ENCODE measurements around the gene SDK2.
"Not testable (repeated sequence)": the region's sequence is repeated elsewhere in the genome, so short reads cannot be mapped to it uniquely, and the experiment has no call there.

SDK2 gene

GRCh38 chr17:73468221-73468620, 176.0 kb downstream of the SDK2 start:
- peaks cover under 1% of the 10 kb centered on the region for H3K4me1 ChIP-seq (ENCODE audit: control insufficient read depth, insufficient read depth, low read length)
- H3K27me3 ChIP-seq (ENCODE audit: control insufficient read depth, insufficient read depth, low read length), result peaks cover 3% of the 10 kb centered on the region
- H3K36me3 ChIP-seq (ENCODE audit: control insufficient read depth, insufficient read depth, low read length), result no peaks in the 10 kb centered on the region
- H3K9me3 ChIP-seq (ENCODE audit: control insufficient read depth, low read length), result no peaks in the 10 kb centered on the region
- no peak overlapping the region for H3K9ac ChIP-seq (ENCODE audit: low read length)
- H3K4me3 ChIP-seq (ENCODE audit: low read length), result no peak overlapping the region

GRCh38 chr17:73467651-73468050, 176.6 kb downstream of the SDK2 start:
- peaks cover 3% of the 10 kb centered on the region for H3K27me3 ChIP-seq (ENCODE audit: control insufficient read depth, insufficient read depth, low read length)

GRCh38 chr17:73466704-73467433, 177.4 kb downstream of the SDK2 start:
- Histone ChIP-seq H3K27me3 (ENCODE audit: control insufficient read depth, insufficient read depth, low read length) (peaks cover 3% of the 10 kb centered on the region), H3K4me3 (ENCODE audit: low read length) (no peak overlapping the region), H3K4me1 (ENCODE audit: control insufficient read depth, insufficient read depth, low read length) (no peaks in the 10 kb centered on the region)

More at GRCh38 chr17:73467651-73468050, 176.6 kb downstream of the SDK2 start:
- Histone ChIP-seq H3K4me1 (ENCODE audit: control insufficient read depth, insufficient read depth, low read length) (no peaks in the 10 kb centered on the region), H3K9ac (ENCODE audit: low read length) (no peak overlapping the region), H3K4me3 (ENCODE audit: low read length) (no peak overlapping the region), H3K9me3 (ENCODE audit: control insufficient read depth, low read length) (no peaks in the 10 kb centered on the region), H3K36me3 (ENCODE audit: control insufficient read depth, insufficient read depth, low read length) (no peaks in the 10 kb centered on the region)

GRCh38 chr17:73465953-73466230, 178.4 kb downstream of the SDK2 start:
- H3K27me3 ChIP-seq (ENCODE audit: control insufficient read depth, insufficient read depth, low read length), result peaks cover 3% of the 10 kb centered on the region
- H3K9me3 ChIP-seq (ENCODE audit: control insufficient read depth, low read length), result no peaks in the 10 kb centered on the region
- no peaks in the 10 kb centered on the region for H3K4me1 ChIP-seq (ENCODE audit: control insufficient read depth, insufficient read depth, low read length)
- no peaks in the 10 kb centered on the region for H3K36me3 ChIP-seq (ENCODE audit: control insufficient read depth, insufficient read depth, low read length)
- no peak overlapping the region for H3K9ac ChIP-seq (ENCODE audit: low read length)
- H3K4me3 ChIP-seq (ENCODE audit: low read length), result no peak overlapping the region

More at GRCh38 chr17:73466704-73467433, 177.4 kb downstream of the SDK2 start:
- no peak overlapping the region for H3K9ac ChIP-seq (ENCODE audit: low read length)
- H3K9me3 ChIP-seq (ENCODE audit: control insufficient read depth, low read length), result no peaks in the 10 kb centered on the region
- no peaks in the 10 kb centered on the region for H3K36me3 ChIP-seq (ENCODE audit: control insufficient read depth, insufficient read depth, low read length)

- no peaks in the 10 kb centered on the region for H3K36me3 ChIP-seq (ENCODE audit: control insufficient read depth, insufficient read depth, low read length)
- peaks cover 3% of the 10 kb centered on the region for H3K27me3 ChIP-seq (ENCODE audit: control insufficient read depth, insufficient read depth, low read length)
- H3K4me1 ChIP-seq (ENCODE audit: control insufficient read depth, insufficient read depth, low read length), result no peaks in the 10 kb centered on the region
- no peak overlapping the region for H3K4me3 ChIP-seq (ENCODE audit: low read length)
- H3K9ac ChIP-seq (ENCODE audit: low read length), result no peak overlapping the region
- H3K9me3 ChIP-seq (ENCODE audit: control insufficient read depth, low read length), result no peaks in the 10 kb centered on the region
Observed at GRCh38 chr17:73465130-73465952, 178.9 kb downstream of the SDK2 start.

- no peaks in the 10 kb centered on the region for H3K36me3 ChIP-seq (ENCODE audit: control insufficient read depth, insufficient read depth, low read length)
- H3K4me1 ChIP-seq (ENCODE audit: control insufficient read depth, insufficient read depth, low read length), result no peaks in the 10 kb centered on the region
- no peaks in the 10 kb centered on the region for H3K9me3 ChIP-seq (ENCODE audit: control insufficient read depth, low read length)
- no peak overlapping the region for H3K9ac ChIP-seq (ENCODE audit: low read length)
- H3K27me3 ChIP-seq (ENCODE audit: control insufficient read depth, insufficient read depth, low read length), result peaks cover under 1% of the 10 kb centered on the region
- H3K4me3 ChIP-seq (ENCODE audit: low read length), result no peak overlapping the region
Observed at GRCh38 chr17:73464447-73464846, 179.8 kb downstream of the SDK2 start.

GRCh38 chr17:73463821-73464220, 180.4 kb downstream of the SDK2 start:
- no peaks in the 10 kb centered on the region for H3K9me3 ChIP-seq (ENCODE audit: control insufficient read depth, low read length)

GRCh38 chr17:73462823-73463222, 181.4 kb downstream of the SDK2 start:
- Histone ChIP-seq H3K4me1 (ENCODE audit: control insufficient read depth, insufficient read depth, low read length) (no peaks in the 10 kb centered on the region), H3K4me3 (ENCODE audit: low read length) (no peak overlapping the region), H3K9ac (ENCODE audit: low read length) (no peak overlapping the region), H3K9me3 (ENCODE audit: control insufficient read depth, low read length) (no peaks in the 10 kb centered on the region), H3K27me3 (ENCODE audit: control insufficient read depth, insufficient read depth, low read length) (no peaks in the 10 kb centered on the region), H3K36me3 (ENCODE audit: control insufficient read depth, insufficient read depth, low read length) (no peaks in the 10 kb centered on the region)

More at GRCh38 chr17:73463821-73464220, 180.4 kb downstream of the SDK2 start:
- Histone ChIP-seq H3K4me1 (ENCODE audit: control insufficient read depth, insufficient read depth, low read length) (no peaks in the 10 kb centered on the region), H3K4me3 (ENCODE audit: low read length) (no peak overlapping the region), H3K27me3 (ENCODE audit: control insufficient read depth, insufficient read depth, low read length) (no peaks in the 10 kb centered on the region), H3K9ac (ENCODE audit: low read length) (no peak overlapping the region), H3K36me3 (ENCODE audit: control insufficient read depth, insufficient read depth, low read length) (no peaks in the 10 kb centered on the region)

- no peaks in the 10 kb centered on the region for H3K9me3 ChIP-seq (ENCODE audit: control insufficient read depth, low read length)
- no peaks in the 10 kb centered on the region for H3K36me3 ChIP-seq (ENCODE audit: control insufficient read depth, insufficient read depth, low read length)
- peaks cover 9% of the 10 kb centered on the region for H3K4me1 ChIP-seq (ENCODE audit: control insufficient read depth, insufficient read depth, low read length)
- H3K4me3 ChIP-seq (ENCODE audit: low read length), result no peak overlapping the region
- H3K9ac ChIP-seq (ENCODE audit: low read length), result no peak overlapping the region
- no peaks in the 10 kb centered on the region for H3K27me3 ChIP-seq (ENCODE audit: control insufficient read depth, insufficient read depth, low read length)
Observed at GRCh38 chr17:73459980-73460379, 184.3 kb downstream of the SDK2 start.

GRCh38 chr17:73455767-73456166, 188.5 kb downstream of the SDK2 start:
- Histone ChIP-seq H3K9ac (ENCODE audit: low read length) (no peak overlapping the region), H3K27me3 (ENCODE audit: control insufficient read depth, insufficient read depth, low read length) (no peaks in the 10 kb centered on the region), H3K4me3 (ENCODE audit: low read length) (no peak overlapping the region), H3K4me1 (ENCODE audit: control insufficient read depth, insufficient read depth, low read length) (peaks cover 9% of the 10 kb centered on the region), H3K36me3 (ENCODE audit: control insufficient read depth, insufficient read depth, low read length) (no peaks in the 10 kb centered on the region), H3K9me3 (ENCODE audit: control insufficient read depth, low read length) (no peaks in the 10 kb centered on the region)

- H3K27me3 ChIP-seq (ENCODE audit: control insufficient read depth, insufficient read depth, low read length), result no peaks in the 10 kb centered on the region
- no peaks in the 10 kb centered on the region for H3K36me3 ChIP-seq (ENCODE audit: control insufficient read depth, insufficient read depth, low read length)
- H3K4me1 ChIP-seq (ENCODE audit: control insufficient read depth, insufficient read depth, low read length), result peaks cover 9% of the 10 kb centered on the region
- H3K9me3 ChIP-seq (ENCODE audit: control insufficient read depth, low read length), result no peaks in the 10 kb centered on the region
- no peak overlapping the region for H3K9ac ChIP-seq (ENCODE audit: low read length)
- no peak overlapping the region for H3K4me3 ChIP-seq (ENCODE audit: low read length)
Observed at GRCh38 chr17:73455050-73455687, 189.1 kb downstream of the SDK2 start.

GRCh38 chr17:73453494-73453893, 190.8 kb downstream of the SDK2 start:
- H3K9me3 ChIP-seq (ENCODE audit: control insufficient read depth, low read length); H3K9ac ChIP-seq (ENCODE audit: low read length); H3K36me3 ChIP-seq (ENCODE audit: control insufficient read depth, insufficient read depth, low read length); H3K27me3 ChIP-seq (ENCODE audit: control insufficient read depth, insufficient read depth, low read length); H3K4me1 ChIP-seq (ENCODE audit: control insufficient read depth, insufficient read depth, low read length); H3K4me3 ChIP-seq (ENCODE audit: low read length): not testable (repeated sequence)

Measured in mucosa of stomach (tissue), 1 donor.